Effector memory CD8-positive, alpha-beta T cell (primary cell): ENCODE results near the gene APOL1.
A peak's percentile ranks its signal among the peaks of the same experiment; 100 is the strongest.

Source experiments
- ATAC-seq: fragments of 150-1000 bp; cut with Tn5 transposase; replicated peaks from 2 replicates; pipeline ENCODE4 v1.10.0; 2021; ENCODE audit warnings: mild to moderate bottlenecking, moderate library complexity
- DNase-seq, 3 experiments: peaks; one replicate each; pipeline ENCODE4 v3.0.0; 2021
- H3K27ac Mint-ChIP-seq, 2 donors: one replicate each; pipeline ENCODE4 v1.8.0; 2022; ENCODE audit warnings: mild to moderate bottlenecking in 2 of 2, mixed read lengths in 2 of 2, moderate library complexity in 2 of 2
- H3K27me3 Mint-ChIP-seq, 2 donors: one replicate each; pipeline ENCODE4 v1.8.0; 2022; ENCODE audit warnings: mixed read lengths in 2 of 2
- H3K36me3 Mint-ChIP-seq: one replicate; pipeline ENCODE4 v1.8.0; 2022; ENCODE audit warnings: mild to moderate bottlenecking, moderate library complexity, mixed read lengths; ENCODE audit not compliant: insufficient read depth
- H3K4me1 Mint-ChIP-seq, 2 donors: one replicate each; pipeline ENCODE4 v1.8.0; 2022; ENCODE audit warnings: low read depth in 2 of 2, mixed read lengths in 2 of 2
- H3K4me3 Mint-ChIP-seq, 2 donors: one replicate each; pipeline ENCODE4 v1.8.0; 2022; ENCODE audit warnings: mild to moderate bottlenecking in 2 of 2, mixed read lengths in 2 of 2, moderate library complexity in 2 of 2
- H3K9me3 Mint-ChIP-seq, 2 donors: one replicate each; pipeline ENCODE4 v1.8.0; 2022; ENCODE audit warnings: mixed read lengths in 2 of 2

The APOL1 gene

GRCh38 chr22:36274531-36274930 is 21.6 kb downstream of the APOL1 start:
- Mint-ChIP-seq H3K9me3 (no peaks in the 10 kb centered on the region), H3K4me1 (peaks cover 10 to 24% of the 10 kb centered on the region in 2 donors), H3K27ac (no peak overlapping the region), H3K27me3 (no peaks in the 10 kb centered on the region), H3K36me3 (peaks cover 24% of the 10 kb centered on the region), H3K4me3 (no peak overlapping the region)
- ATAC-seq (no peak), DNase-seq (no peak)

GRCh38 chr22:36277482-36278291 is 24.8 kb downstream of the APOL1 start:
- H3K4me3 Mint-ChIP-seq, result peak overlapping the region in 1 of 2 donors; percentile 12
- DNase-seq (peak; percentile 49 to 53 (median 50)), ATAC-seq (peak; percentile 86)
- peaks cover 10 to 18% of the 10 kb centered on the region in 2 donors for H3K4me1 Mint-ChIP-seq
- no peaks in the 10 kb centered on the region for H3K27me3 Mint-ChIP-seq
- H3K27ac Mint-ChIP-seq, result peak overlapping the region in 1 of 2 donors; percentile 41
- peaks cover 50% of the 10 kb centered on the region for H3K36me3 Mint-ChIP-seq
- no peaks in the 10 kb centered on the region for H3K9me3 Mint-ChIP-seq

- ATAC-seq (no peak), DNase-seq (no peak)
- no peak overlapping the region for H3K4me3 Mint-ChIP-seq
- no peaks in the 10 kb centered on the region for H3K9me3 Mint-ChIP-seq
- H3K4me1 Mint-ChIP-seq, result peaks cover 10 to 18% of the 10 kb centered on the region in 2 donors
- H3K27me3 Mint-ChIP-seq, result no peaks in the 10 kb centered on the region
- H3K36me3 Mint-ChIP-seq, result peaks cover 61% of the 10 kb centered on the region
- peak overlapping the region in 1 of 2 donors; percentile 44 for H3K27ac Mint-ChIP-seq
These were observed 26.3 kb downstream of the APOL1 start for GRCh38 chr22:36279219-36279666.

GRCh38 chr22:36280379-36280778 is 27.4 kb downstream of the APOL1 start:
- peak overlapping the region in 1 of 2 donors; percentile 67 for H3K27ac Mint-ChIP-seq
- H3K4me3 Mint-ChIP-seq, result peak overlapping the region in 1 of 2 donors; percentile 36
- ATAC-seq, result no peak
- peaks cover 13 to 18% of the 10 kb centered on the region in 2 donors for H3K4me1 Mint-ChIP-seq
- no peak for DNase-seq
- no peaks in the 10 kb centered on the region for H3K27me3 Mint-ChIP-seq
- peaks cover 70% of the 10 kb centered on the region for H3K36me3 Mint-ChIP-seq
- no peaks in the 10 kb centered on the region for H3K9me3 Mint-ChIP-seq

DNA sequence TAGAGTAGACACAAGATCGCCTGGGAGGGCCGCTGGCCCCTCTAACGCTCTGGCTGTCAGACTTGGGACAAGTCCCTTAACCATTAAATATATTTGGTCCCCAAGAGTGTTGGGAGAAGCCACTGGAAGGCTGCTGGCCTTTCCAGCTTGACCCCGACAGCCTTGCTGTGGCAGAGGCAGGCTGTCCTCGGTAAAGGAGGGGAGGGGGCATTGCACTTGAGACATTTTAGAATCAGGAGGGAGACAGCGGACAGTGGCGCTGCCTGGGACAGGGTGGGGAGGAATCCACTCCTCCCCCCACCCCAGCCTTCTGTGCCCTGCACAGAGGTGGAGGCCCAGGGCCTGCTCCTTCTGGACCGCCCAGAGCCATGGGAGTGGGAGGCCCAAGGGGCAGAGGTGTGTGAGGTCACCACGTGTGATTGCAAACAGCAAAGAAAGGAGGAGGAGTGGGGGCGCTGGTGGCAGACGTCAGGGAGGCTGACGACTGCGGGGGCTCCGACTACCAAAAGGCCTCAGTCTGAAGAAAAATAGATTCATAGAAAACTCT is 28.9 kb downstream of the APOL1 start:
- peak overlapping the region in 1 of 2 donors; percentile 83 for H3K27ac Mint-ChIP-seq
- H3K9me3 Mint-ChIP-seq, result no peaks in the 10 kb centered on the region
- H3K4me3 Mint-ChIP-seq, result no peak overlapping the region
- DNase-seq (no peak), ATAC-seq (no peak)
- peaks cover 84% of the 10 kb centered on the region for H3K36me3 Mint-ChIP-seq
- no peaks in the 10 kb centered on the region for H3K27me3 Mint-ChIP-seq
- peaks cover 17 to 22% of the 10 kb centered on the region in 2 donors for H3K4me1 Mint-ChIP-seq

DNA sequence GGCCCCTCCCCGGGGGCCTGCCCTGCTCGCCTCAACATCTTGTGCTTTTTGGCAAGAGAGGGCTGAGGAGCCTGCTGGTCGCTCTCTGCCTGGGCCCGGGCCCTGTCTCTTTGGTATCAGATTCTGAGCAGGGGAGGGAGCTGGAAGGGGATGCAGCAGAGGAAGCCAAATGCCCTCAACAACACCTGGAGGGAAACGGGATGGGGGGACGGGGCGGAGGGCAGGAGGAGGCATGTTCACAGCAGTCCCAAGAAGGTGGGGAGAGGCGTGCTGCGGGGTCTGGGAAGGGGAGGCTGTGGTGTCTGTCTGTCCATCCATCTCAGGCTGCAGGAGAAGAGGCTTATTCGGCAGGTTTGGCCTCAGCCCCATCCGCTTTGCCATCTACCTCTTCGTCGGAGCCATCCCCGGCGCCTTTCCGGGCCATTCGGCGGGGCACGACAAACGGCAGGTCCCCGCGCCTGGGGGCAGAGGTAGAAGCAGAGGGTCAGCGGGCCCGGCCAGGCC is 29.4 kb downstream of the APOL1 start:
- peak overlapping the region in 1 of 2 donors; percentile 83 for H3K27ac Mint-ChIP-seq
- H3K9me3 Mint-ChIP-seq, result no peaks in the 10 kb centered on the region
- DNase-seq (no peak), ATAC-seq (no peak)
- no peaks in the 10 kb centered on the region for H3K27me3 Mint-ChIP-seq
- peaks cover 19 to 25% of the 10 kb centered on the region in 2 donors for H3K4me1 Mint-ChIP-seq
- H3K36me3 Mint-ChIP-seq, result peaks cover 87% of the 10 kb centered on the region
- no peak overlapping the region for H3K4me3 Mint-ChIP-seq

DNA sequence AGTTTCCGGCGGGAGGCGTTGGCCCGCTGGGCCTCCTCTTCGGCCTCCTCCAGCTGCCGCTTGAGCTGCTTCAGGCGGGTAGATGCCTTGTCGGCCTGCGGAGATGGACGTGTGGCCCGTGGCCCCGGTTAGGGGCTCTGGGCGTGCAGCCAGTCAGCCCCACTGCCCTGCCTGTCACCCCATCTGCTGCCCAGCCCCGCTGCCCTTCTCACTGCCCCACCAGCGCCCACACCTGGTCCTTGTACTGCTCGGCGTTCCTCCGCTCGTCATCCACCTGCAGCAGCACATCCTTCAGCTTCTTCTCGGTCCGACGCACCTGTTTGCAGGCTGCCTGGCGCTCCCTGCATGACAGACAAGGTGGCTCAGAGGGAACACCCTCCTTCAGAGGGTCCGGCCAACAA is 31.2 kb downstream of the APOL1 start:
- ATAC-seq (no peak), DNase-seq (no peak)
- Mint-ChIP-seq H3K27me3 (no peaks in the 10 kb centered on the region), H3K4me1 (peaks cover 20 to 21% of the 10 kb centered on the region in 2 donors), H3K9me3 (no peaks in the 10 kb centered on the region), H3K27ac (peak overlapping the region in 1 of 2 donors; percentile 83), H3K36me3 (peaks cover 100% of the 10 kb centered on the region), H3K4me3 (no peak overlapping the region)

DNA sequence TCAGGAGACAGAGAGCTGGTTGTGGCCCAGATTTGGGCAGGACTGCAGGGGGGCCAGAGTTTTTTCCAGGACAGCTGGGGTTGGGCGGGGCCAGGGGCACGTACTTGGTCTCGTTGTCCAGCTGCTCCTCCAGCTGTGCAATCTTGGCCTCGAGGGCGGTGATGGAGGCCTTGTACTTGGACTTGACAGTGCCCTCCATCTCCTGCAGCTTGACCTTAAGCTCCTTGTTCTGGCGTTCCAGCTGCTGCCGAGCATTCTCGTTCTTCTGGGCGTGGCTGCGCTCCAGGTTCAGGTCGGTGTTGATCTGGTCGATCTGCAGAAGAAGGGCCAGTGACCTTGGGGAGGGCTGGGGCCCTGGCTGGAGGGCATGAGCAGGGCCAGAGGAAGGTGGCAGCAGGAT is 32.1 kb downstream of the APOL1 start:
- H3K9me3 Mint-ChIP-seq, result no peaks in the 10 kb centered on the region
- H3K4me1 Mint-ChIP-seq, result peaks cover 29% of the 10 kb centered on the region in 2 donors
- no peak for ATAC-seq
- no peaks in the 10 kb centered on the region for H3K27me3 Mint-ChIP-seq
- peaks cover 100% of the 10 kb centered on the region for H3K36me3 Mint-ChIP-seq
- H3K27ac Mint-ChIP-seq, result peak overlapping the region in 1 of 2 donors; percentile 83
- no peak overlapping the region for H3K4me3 Mint-ChIP-seq
- no peak for DNase-seq

DNA sequence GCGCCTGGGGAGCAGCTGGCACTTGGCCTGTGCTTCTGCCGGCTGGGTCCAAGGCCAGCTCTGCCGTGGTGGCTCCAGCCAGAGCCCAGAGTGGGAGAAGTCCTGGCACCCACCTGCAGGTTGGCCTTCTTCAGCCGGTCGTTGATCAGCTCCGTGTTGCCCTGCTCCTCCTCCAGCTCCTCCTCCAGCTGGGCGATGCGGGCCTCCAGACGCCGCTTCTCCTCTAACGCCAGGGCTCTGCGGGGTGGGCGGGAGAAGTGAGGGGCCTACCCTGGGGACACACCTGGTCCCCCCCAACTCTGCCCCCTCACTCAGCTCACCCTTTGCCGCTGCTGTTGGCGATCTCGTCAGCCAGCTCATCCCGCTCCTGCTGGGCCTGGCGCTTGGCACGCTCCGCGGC is 32.6 kb downstream of the APOL1 start:
- Mint-ChIP-seq H3K4me1 (peaks cover 30 to 31% of the 10 kb centered on the region in 2 donors), H3K36me3 (peaks cover 100% of the 10 kb centered on the region), H3K9me3 (no peaks in the 10 kb centered on the region), H3K27ac (peak overlapping the region in 1 of 2 donors; percentile 91), H3K4me3 (no peak overlapping the region), H3K27me3 (no peaks in the 10 kb centered on the region)
- ATAC-seq, result no peak
- no peak for DNase-seq

DNA sequence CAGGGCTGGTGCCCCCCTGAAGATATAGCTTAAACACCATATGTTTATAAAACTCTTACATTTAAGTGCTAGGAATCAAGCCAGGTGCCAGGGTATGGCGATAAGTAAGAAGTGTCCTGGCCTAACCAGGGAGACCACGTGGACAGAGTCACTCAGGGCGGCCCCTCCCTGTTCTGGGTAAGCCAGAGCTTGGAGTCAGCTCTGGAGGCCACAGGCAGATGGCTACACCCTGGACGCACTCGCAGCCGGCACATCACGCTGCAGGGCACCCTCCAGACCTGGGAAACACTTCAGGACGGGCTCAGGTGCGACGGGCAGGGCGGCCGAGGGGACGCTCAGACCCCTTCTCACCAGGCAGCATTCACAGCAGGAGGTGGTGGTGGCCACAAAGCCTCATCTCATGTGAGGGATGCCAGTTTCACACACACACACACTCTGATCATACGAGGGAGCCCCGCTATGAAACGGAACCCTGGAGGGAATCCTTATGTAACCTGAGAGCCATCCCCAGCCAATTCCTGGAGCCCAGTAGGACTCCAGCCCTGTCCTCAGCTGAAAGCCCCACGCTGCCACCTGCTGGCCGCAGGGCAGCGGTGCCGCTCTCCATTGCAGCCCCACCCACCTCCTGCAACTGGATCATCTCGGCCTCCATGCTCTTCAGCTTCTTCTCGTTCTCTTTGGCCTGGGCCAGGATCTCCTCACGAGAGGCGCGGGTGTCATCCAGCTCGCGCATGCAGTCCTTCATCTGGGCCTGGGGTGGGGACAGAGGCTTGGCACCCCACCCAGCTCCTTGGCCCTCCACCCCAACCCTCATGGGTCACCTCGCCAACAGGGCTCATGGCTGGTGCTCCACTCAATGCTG is 33.4 kb downstream of the APOL1 start:
- H3K4me3 Mint-ChIP-seq, result peak overlapping the region; percentile 44 to 88
- H3K27me3 Mint-ChIP-seq, result no peaks in the 10 kb centered on the region
- DNase-seq (peak; percentile 57 to 69 (median 63)), ATAC-seq (peak; percentile 51)
- no peaks in the 10 kb centered on the region for H3K9me3 Mint-ChIP-seq
- H3K27ac Mint-ChIP-seq, result peak overlapping the region; percentile 91
- H3K36me3 Mint-ChIP-seq, result peaks cover 96% of the 10 kb centered on the region
- peaks cover 30 to 31% of the 10 kb centered on the region in 2 donors for H3K4me1 Mint-ChIP-seq

DNA sequence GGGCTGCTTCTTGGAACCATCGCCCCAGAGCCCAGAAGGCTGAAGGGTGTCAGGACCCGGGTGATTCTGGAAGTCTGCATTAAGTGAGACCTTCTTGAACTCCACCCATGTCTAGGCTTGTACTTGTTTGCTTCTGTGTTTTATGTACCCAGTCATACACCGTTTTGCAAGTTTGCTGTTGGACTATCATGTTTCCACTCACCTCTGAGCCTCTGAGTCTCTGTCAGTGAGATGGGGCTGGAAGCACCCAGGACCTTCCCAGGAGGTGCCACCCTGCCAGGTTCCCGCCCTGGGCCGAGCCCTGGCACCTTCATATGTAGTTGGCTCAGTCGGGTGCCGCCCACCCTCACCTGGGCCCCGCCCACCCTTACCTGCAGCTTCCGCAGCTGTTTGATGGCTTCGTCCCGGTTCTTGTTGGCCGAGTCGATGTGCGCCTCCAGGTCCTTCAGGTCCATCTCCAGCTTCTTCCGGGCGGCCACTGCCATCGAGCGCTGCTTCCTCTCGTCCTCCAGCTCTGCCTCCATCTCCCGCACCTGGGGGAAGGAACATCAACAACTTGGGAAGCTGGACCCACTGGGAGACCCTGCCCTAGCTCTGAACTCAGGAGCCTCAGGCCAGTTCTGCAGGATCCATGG is 35.1 kb downstream of the APOL1 start:
- peaks cover 37 to 44% of the 10 kb centered on the region in 2 donors for H3K4me1 Mint-ChIP-seq
- H3K36me3 Mint-ChIP-seq, result peaks cover 96% of the 10 kb centered on the region
- H3K9me3 Mint-ChIP-seq, result no peaks in the 10 kb centered on the region
- H3K4me3 Mint-ChIP-seq, result peak overlapping the region in 1 of 2 donors; percentile 88
- ATAC-seq, result no peak
- no peak for DNase-seq
- no peaks in the 10 kb centered on the region for H3K27me3 Mint-ChIP-seq
- H3K27ac Mint-ChIP-seq, result peak overlapping the region; percentile 91 to 93

GRCh38 chr22:36288571-36289405 is 35.9 kb downstream of the APOL1 start:
- Mint-ChIP-seq H3K27ac (peak overlapping the region; percentile 93 to 94), H3K36me3 (peaks cover 96% of the 10 kb centered on the region), H3K4me1 (peaks cover 38 to 47% of the 10 kb centered on the region in 2 donors), H3K9me3 (no peaks in the 10 kb centered on the region), H3K4me3 (peak overlapping the region; percentile 81 to 88), H3K27me3 (no peaks in the 10 kb centered on the region)
- ATAC-seq, result no peak
- no peak for DNase-seq
